HG02610 (cell line): ENCODE results near the gene NFIC.
"Not testable (repeated sequence)": the region's sequence is repeated elsewhere in the genome, so short reads cannot be mapped to it uniquely, and the experiment has no call there.

Source experiments
- ATAC-seq: cut with Tn5 transposase; IDR thresholded peaks from one replicate; pipeline ENCODE4 v1.9.1; 2021; ENCODE audit warnings: mild to moderate bottlenecking, moderate library complexity; ENCODE audit not compliant: unreplicated experiment

Gene NFIC

GRCh38 chr19:3415695-3416094 lies 49.3 kb downstream of the NFIC start:
- ATAC-seq, result no peak

GRCh38 chr19:3420244-3420755 lies 53.9 kb downstream of the NFIC start:
- ATAC-seq, result no peak

- ATAC-seq, result no peak
Observed at GRCh38 chr19:3420909-3421619, 54.7 kb downstream of the NFIC start.

- not testable (repeated sequence) for ATAC-seq
Observed at GRCh38 chr19:3421656-3422055, 55.3 kb downstream of the NFIC start.

- no peak for ATAC-seq
Observed at GRCh38 chr19:3423183-3423829, 56.9 kb downstream of the NFIC start.

GRCh38 chr19:3426433-3426832 lies 60.0 kb downstream of the NFIC start:
- no peak for ATAC-seq

GRCh38 chr19:3430366-3430680 lies 63.9 kb downstream of the NFIC start:
- ATAC-seq, result not testable (repeated sequence)

- ATAC-seq, result no peak
Observed at GRCh38 chr19:3431760-3432397, 65.5 kb downstream of the NFIC start.

GRCh38 chr19:3433313-3433712 lies 66.9 kb downstream of the NFIC start:
- no peak for ATAC-seq

GRCh38 chr19:3433805-3434540 lies 67.6 kb downstream of the NFIC start:
- ATAC-seq, result no peak

GRCh38 chr19:3434630-3435553 lies 68.5 kb downstream of the NFIC start:
- ATAC-seq, result peak; percentile 77

- ATAC-seq, result no peak
Observed at GRCh38 chr19:3440082-3440481, 73.7 kb downstream of the NFIC start.

- ATAC-seq, result no peak
Observed at GRCh38 chr19:3441089-3441985, 75.0 kb downstream of the NFIC start.

GRCh38 chr19:3441986-3442329 lies 75.6 kb downstream of the NFIC start:
- no peak for ATAC-seq

- ATAC-seq, result no peak
Observed at GRCh38 chr19:3442487-3443071, 76.2 kb downstream of the NFIC start.

- ATAC-seq, result no peak
Observed at GRCh38 chr19:3443840-3444694, 77.7 kb downstream of the NFIC start.

- no peak for ATAC-seq
Observed at GRCh38 chr19:3444695-3445234, 78.4 kb downstream of the NFIC start.

GRCh38 chr19:3446657-3447056 lies 80.3 kb downstream of the NFIC start:
- not testable (repeated sequence) for ATAC-seq
